Measurements from ENCODE around the gene CMIP.

DNA sequence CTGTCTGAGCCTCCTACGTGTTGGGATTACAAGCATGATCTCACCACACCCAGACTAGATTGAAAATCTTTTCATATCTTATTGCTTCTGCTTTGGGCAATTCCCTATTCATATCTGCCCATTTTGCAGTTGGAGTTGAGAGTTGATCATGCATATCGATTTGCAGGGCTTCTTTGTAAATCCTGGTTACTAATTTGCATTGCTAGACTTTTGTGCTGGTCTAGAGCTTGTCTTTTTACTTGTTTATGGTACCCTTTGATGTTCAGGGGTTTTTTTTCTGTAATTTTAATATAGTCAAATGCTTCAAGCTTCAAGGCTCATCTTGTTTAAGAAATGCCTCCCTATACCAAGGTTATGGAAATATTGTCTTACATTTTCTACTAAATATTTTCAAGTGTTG, 23.5 kb upstream of the CMIP start:
- TF ChIP-seq EZH2phosphoT487 (conservative IDR thresholded peaks at IDR 0.05; ENCODE audit: low read length) (no peak), CTCF (IDR thresholded peaks at IDR 0.05; ENCODE audit: insufficient read depth, low read length, poor library complexity, severe bottlenecking) (no peak)
